GM19467 (cell line): ENCODE data around the gene HSPA12A.

ENCODE experiments used
- ATAC-seq: cut with Tn5 transposase; IDR thresholded peaks from one replicate; pipeline ENCODE4 v1.9.1; 2021; ENCODE audit warnings: mild to moderate bottlenecking, moderate library complexity; ENCODE audit not compliant: unreplicated experiment

Gene HSPA12A

GRCh38 chr10:116744163-116744753, 1.9 kb upstream of the HSPA12A start:
- ATAC-seq = no peak

- ATAC-seq = no peak
Measured at GRCh38 chr10:116743266-116744064, 1.1 kb upstream of the HSPA12A start.

- ATAC-seq = peak; percentile 1
Measured at GRCh38 chr10:116741391-116742351, 695 bp downstream of the HSPA12A start.

- ATAC-seq = no peak
Measured at GRCh38 chr10:116740971-116741370, 1.4 kb downstream of the HSPA12A start.

GRCh38 chr10:116738339-116738738, 4.0 kb downstream of the HSPA12A start:
- no peak for ATAC-seq

GRCh38 chr10:116737627-116738327, 4.6 kb downstream of the HSPA12A start:
- ATAC-seq = no peak

- no peak for ATAC-seq
Measured at GRCh38 chr10:116733566-116733965, 8.8 kb downstream of the HSPA12A start.

GRCh38 chr10:116732573-116732972, 9.8 kb downstream of the HSPA12A start:
- no peak for ATAC-seq

- ATAC-seq = no peak
Measured at GRCh38 chr10:116730464-116731260, 11.7 kb downstream of the HSPA12A start.

- no peak for ATAC-seq
Measured at GRCh38 chr10:116729243-116729642, 13.1 kb downstream of the HSPA12A start.

GRCh38 chr10:116728526-116729096, 13.8 kb downstream of the HSPA12A start:
- ATAC-seq = no peak

GRCh38 chr10:116723428-116724281, 18.7 kb downstream of the HSPA12A start:
- no peak for ATAC-seq

- ATAC-seq = no peak
Measured at GRCh38 chr10:116722736-116723427, 19.5 kb downstream of the HSPA12A start.

- no peak for ATAC-seq
Measured at GRCh38 chr10:116721547-116722392, 20.6 kb downstream of the HSPA12A start.

- no peak for ATAC-seq
Measured at GRCh38 chr10:116720668-116721546, 21.5 kb downstream of the HSPA12A start.

- no peak for ATAC-seq
Measured at GRCh38 chr10:116720241-116720643, 22.1 kb downstream of the HSPA12A start.
